GM21360 (cell line): ENCODE data around the gene RASSF1.
"Not testable (repeated sequence)": the region's sequence is repeated elsewhere in the genome, so short reads cannot be mapped to it uniquely, and the experiment has no call there.

ENCODE experiments used
- ATAC-seq: cut with Tn5 transposase; IDR thresholded peaks from one replicate; pipeline ENCODE4 v1.9.1; 2021; ENCODE audit warnings: mild to moderate bottlenecking, moderate library complexity; ENCODE audit not compliant: unreplicated experiment

Gene RASSF1

GRCh38 chr3:50288387-50289007 lies 52.1 kb downstream of the RASSF1 start:
- no peak for ATAC-seq

GRCh38 chr3:50287262-50287661 lies 53.4 kb downstream of the RASSF1 start:
- no peak for ATAC-seq

- no peak for ATAC-seq
Measured at GRCh38 chr3:50286322-50287227, 54.1 kb downstream of the RASSF1 start.

GRCh38 chr3:50284121-50284520 lies 56.5 kb downstream of the RASSF1 start:
- ATAC-seq, result not testable (repeated sequence)
